Right renal pelvis (tissue), 4 donors: Measurements from ENCODE around the gene ACBD3. TPM values are rescaled to one million over a fixed set of nuclear protein-coding genes. Genes with fewer than 3 reads are reported as not detected.

Source experiments
- DNase-seq, 4 donors: peaks; one replicate each; pipeline ENCODE4 v3.0.0-alpha.2; 2013; ENCODE audit warnings: low read depth in 4 of 4, low spot score in 3 of 4, missing footprints in 1 of 4
- polyA plus RNA-seq, 4 donors: library from polyadenylated mRNA; unstranded; fragments of 120-200 nt; gene quantifications; one replicate each; pipeline ENCODE4 v1.2.1, GENCODE V29; 2013; ENCODE audit not compliant: insufficient read length in 4 of 4

The ACBD3 gene
- polyA plus RNA-seq = 10 to 100 TPM; 49.2 to 59.0 (median 57.8) TPM

- peak; percentile 86 to 88 (median 86) for DNase-seq
Observed at GRCh38 chr1:226186124-226187018, at the start of gene ACBD3. TSS of gene ACBD3 (minus strand) at chr1:226186741. CDS start at chr1:226186675, 66 bp downstream.

- DNase-seq = no peak
Observed at GRCh38 chr1:226233806-226234205, 47.3 kb upstream of the ACBD3 start.

- DNase-seq = no peak
Observed at GRCh38 chr1:226233293-226233692, 46.8 kb upstream of the ACBD3 start.

GRCh38 chr1:226226601-226227000 is 40.1 kb upstream of the ACBD3 start:
- DNase-seq = no peak

GRCh38 chr1:226223786-226224244 is 37.3 kb upstream of the ACBD3 start:
- DNase-seq = peak in 1 of 4 donors; percentile 14

- no peak for DNase-seq
Observed at GRCh38 chr1:226223157-226223785, 36.7 kb upstream of the ACBD3 start, which contains the start of gene MIXL1. TSS of gene MIXL1 (plus strand) at chr1:226223664. CDS start at chr1:226223682, 18 bp downstream.

GRCh38 chr1:226222686-226223085 is 36.1 kb upstream of the ACBD3 start:
- no peak for DNase-seq

- DNase-seq = no peak
Observed at GRCh38 chr1:226220473-226221189, 34.1 kb upstream of the ACBD3 start.

GRCh38 chr1:226217273-226217672 is 30.7 kb upstream of the ACBD3 start:
- DNase-seq = no peak

- no peak for DNase-seq
Observed at GRCh38 chr1:226216056-226216455, 29.5 kb upstream of the ACBD3 start.

- DNase-seq = no peak
Observed at GRCh38 chr1:226215239-226215638, 28.7 kb upstream of the ACBD3 start.

GRCh38 chr1:226212545-226212944 is 26.0 kb upstream of the ACBD3 start:
- no peak for DNase-seq

- no peak for DNase-seq
Observed at GRCh38 chr1:226211181-226211821, 24.8 kb upstream of the ACBD3 start.

- DNase-seq = no peak
Observed at GRCh38 chr1:226210571-226211176, 24.1 kb upstream of the ACBD3 start.

- no peak for DNase-seq
Observed at GRCh38 chr1:226209307-226210059, 22.9 kb upstream of the ACBD3 start.

GRCh38 chr1:226207048-226207447 is 20.5 kb upstream of the ACBD3 start:
- no peak for DNase-seq

- DNase-seq = no peak
Observed at GRCh38 chr1:226204198-226204597, 17.7 kb upstream of the ACBD3 start.

GRCh38 chr1:226203655-226204054 is 17.1 kb upstream of the ACBD3 start:
- DNase-seq = no peak

- no peak for DNase-seq
Observed at GRCh38 chr1:226203240-226203639, 16.7 kb upstream of the ACBD3 start.
